ENCODE results near the gene ZNF292.

GRCh38 chr6:87171938-87172633 lies 16.7 kb downstream of the ZNF292 start:
- TF ChIP-seq HDGF (IDR thresholded peaks at IDR 0.05; ENCODE audit: borderline replicate concordance), result no peak
- no peak for TF ChIP-seq SUZ12 (IDR thresholded peaks at IDR 0.05)
- no peak for TF ChIP-seq BHLHE40 (IDR thresholded peaks at IDR 0.05; ENCODE audit: borderline replicate concordance)
- TF ChIP-seq CTBP1 (IDR thresholded peaks at IDR 0.05; ENCODE audit: borderline replicate concordance), result no peak
- TF ChIP-seq SP1 (IDR thresholded peaks at IDR 0.05), result no peak
- no peak for TF ChIP-seq FOXA1 (IDR thresholded peaks at IDR 0.05)
- no peak for TF ChIP-seq ELF4 (IDR thresholded peaks at IDR 0.05)
- TF ChIP-seq NFRKB (IDR thresholded peaks at IDR 0.05), result no peak

Measured in HEK293T (cell line).